Mucosa of rectum (tissue), 2 donors: ENCODE data around the gene HRAS.

ENCODE experiments used
- H3K27ac ChIP-seq, 2 donors: one replicate each; pipeline ENCODE4 v1.7.0; 2013; ENCODE audit warnings: inconsistent platforms in 2 of 2, low read depth in 2 of 2, low read length in 2 of 2
- H3K27me3 ChIP-seq, 2 donors: one replicate each; pipeline ENCODE4 v1.7.0; 2013; ENCODE audit warnings: low read length in 2 of 2; ENCODE audit not compliant: control insufficient read depth in 2 of 2, insufficient read depth in 2 of 2
- H3K36me3 ChIP-seq, 2 donors: one replicate each; pipeline ENCODE4 v1.7.0; 2013; ENCODE audit warnings: low read length in 2 of 2; ENCODE audit not compliant: control insufficient read depth in 2 of 2, insufficient read depth in 2 of 2
- H3K4me1 ChIP-seq, 2 donors: one replicate each; pipeline ENCODE4 v1.7.0; 2013; ENCODE audit warnings: low read length in 2 of 2, mild to moderate bottlenecking in 1 of 2; ENCODE audit not compliant: control insufficient read depth in 2 of 2, insufficient read depth in 2 of 2
- H3K4me3 ChIP-seq, 2 donors: one replicate each; pipeline ENCODE4 v1.7.0; 2013; ENCODE audit warnings: low read length in 2 of 2
- H3K9ac ChIP-seq, 2 donors: one replicate each; pipeline ENCODE4 v1.7.0; 2013; ENCODE audit warnings: low read length in 2 of 2, low read depth in 1 of 2, mild to moderate bottlenecking in 1 of 2
- H3K9me3 ChIP-seq, 2 donors: one replicate each; pipeline ENCODE4 v1.7.0; 2013; ENCODE audit warnings: low read length in 2 of 2; ENCODE audit not compliant: control insufficient read depth in 2 of 2
- donor health status: healthy.
- donor health status: Normal muscosa, but diverticular disease.

HRAS gene

DNA sequence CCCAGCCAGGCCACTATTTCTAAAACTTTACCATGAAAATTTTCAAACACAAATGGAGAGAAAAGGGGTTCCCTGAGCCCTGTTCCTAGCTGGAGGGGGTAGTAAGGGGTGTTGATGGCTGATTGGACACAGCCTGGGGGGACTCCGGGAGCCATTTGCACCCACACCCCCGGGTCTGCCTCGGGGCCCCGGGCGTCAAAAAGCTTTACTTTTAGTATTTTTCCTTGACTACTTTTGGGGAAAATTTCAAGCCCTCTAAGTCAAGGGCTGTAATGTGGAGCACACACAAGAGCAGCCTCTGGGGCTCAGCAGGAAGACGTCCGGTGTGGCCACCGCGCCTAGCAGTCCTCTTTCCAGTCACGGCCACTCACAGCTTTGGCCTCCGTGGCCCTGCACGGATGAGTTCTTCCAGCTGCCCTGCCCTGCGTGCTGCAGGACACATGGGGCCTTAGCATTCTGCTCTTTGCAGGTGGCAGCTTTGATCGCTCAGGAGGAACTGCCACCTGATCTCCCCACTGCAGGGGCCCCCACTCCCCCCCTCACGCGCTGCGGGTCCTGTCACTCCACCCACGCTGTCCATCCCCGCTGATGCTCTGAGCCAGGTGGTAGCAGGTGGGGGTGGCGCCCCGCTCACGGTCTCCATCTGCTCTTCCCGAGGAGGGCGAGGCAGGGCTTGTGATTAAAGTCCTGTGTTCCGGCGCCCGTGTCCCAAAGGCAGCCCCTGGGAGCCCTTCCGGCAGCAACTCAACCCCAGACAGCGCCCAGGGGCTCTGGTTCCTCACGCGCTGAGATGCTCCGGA lies 42.7 kb downstream of the HRAS start:
- Histone ChIP-seq H3K9ac (no peak overlapping the region), H3K9me3 (no peaks in the 10 kb centered on the region), H3K27ac (no peak overlapping the region), H3K27me3 (no peaks in the 10 kb centered on the region), H3K4me1 (peaks cover 3 to 5% of the 10 kb centered on the region in 2 donors), H3K4me3 (no peak overlapping the region), H3K36me3 (peaks cover 25 to 28% of the 10 kb centered on the region in 2 donors)

DNA sequence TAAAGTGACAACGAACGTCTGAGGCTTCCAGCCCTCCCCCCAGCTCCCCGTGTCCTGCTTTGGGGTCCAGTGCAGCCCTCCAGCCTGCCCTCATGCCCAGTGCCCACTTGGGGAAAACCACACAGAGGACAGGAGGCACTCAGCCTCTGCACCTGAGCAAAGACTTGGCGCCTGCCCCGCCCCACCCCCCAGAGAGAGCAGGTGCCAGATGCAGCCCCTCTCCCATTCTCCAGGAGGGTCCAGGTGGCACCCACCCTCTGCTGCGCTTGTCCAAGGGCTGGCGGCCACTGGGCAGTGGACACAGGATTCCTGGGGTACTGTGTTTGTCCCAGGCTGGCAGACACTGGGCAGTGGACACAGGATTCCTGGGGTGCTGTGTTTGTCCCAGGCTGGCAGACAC lies 44.0 kb downstream of the HRAS start:
- Histone ChIP-seq H3K9me3 (no peaks in the 10 kb centered on the region), H3K4me3 (no peak overlapping the region), H3K27ac (no peak overlapping the region), H3K36me3 (peaks cover 16 to 19% of the 10 kb centered on the region in 2 donors), H3K4me1 (peaks cover 4 to 5% of the 10 kb centered on the region in 2 donors), H3K9ac (no peak overlapping the region), H3K27me3 (no peaks in the 10 kb centered on the region)

DNA sequence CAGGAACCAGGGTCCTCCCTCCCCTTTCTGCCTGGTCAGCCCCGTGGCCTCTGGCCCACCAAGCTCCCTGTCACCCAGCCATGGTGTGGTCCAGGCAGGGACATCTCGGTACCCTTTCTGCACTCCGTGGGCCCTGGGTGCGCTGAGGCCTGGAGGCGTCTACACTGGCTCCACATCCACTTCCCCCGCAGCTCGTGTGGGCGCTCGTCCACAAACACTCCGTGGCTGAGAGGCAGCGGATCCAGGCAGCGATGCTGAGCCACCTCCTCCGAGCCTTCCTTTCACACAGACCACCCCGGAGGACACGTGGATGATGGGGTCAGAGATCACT lies 44.5 kb downstream of the HRAS start:
- Histone ChIP-seq H3K4me1 (peaks cover 4 to 5% of the 10 kb centered on the region in 2 donors), H3K36me3 (peaks cover 13 to 19% of the 10 kb centered on the region in 2 donors), H3K27ac (no peak overlapping the region), H3K27me3 (no peaks in the 10 kb centered on the region), H3K9me3 (no peaks in the 10 kb centered on the region), H3K4me3 (no peak overlapping the region), H3K9ac (no peak overlapping the region)

DNA sequence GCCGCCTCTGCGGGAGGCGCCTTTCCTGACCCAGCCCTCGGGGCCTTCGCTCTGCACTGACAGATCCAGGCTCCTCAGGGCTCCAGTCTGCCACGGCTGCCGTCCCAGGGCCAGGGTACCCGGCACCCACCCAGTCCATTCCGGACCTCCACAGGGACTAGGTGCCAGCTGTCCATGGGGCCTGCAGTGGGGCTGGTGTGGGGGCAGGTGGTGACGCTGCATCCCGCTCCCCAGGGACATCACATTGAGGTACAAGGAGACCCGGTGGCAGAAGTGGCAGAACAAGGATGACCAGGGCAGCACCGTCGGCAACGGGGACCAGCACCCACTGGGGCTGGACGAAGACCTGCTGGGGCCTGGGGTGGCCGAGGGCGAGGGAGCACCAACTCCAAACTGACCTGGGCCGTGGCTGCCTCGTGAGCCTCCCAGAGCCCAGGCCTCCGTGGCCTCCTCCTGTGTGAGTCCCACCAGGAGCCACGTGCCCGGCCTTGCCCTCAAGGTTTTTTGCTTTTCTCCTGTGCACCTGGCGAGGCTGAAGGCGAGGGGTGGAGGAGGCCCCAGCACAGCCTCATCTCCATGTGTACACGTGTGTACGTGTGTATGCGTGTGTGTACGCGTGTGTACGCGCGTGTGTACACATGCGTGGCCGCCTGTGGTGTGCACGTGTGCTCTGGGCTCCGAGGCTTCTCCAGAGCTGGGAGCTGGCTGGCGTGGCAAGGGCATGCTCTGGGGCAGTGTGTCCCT lies 45.0 kb downstream of the HRAS start:
- H3K4me1 ChIP-seq, result peaks cover 4 to 5% of the 10 kb centered on the region in 2 donors
- H3K9me3 ChIP-seq, result no peaks in the 10 kb centered on the region
- H3K27me3 ChIP-seq, result no peaks in the 10 kb centered on the region
- no peak overlapping the region for H3K9ac ChIP-seq
- peaks cover 8 to 19% of the 10 kb centered on the region in 2 donors for H3K36me3 ChIP-seq
- no peak overlapping the region for H3K4me3 ChIP-seq
- no peak overlapping the region for H3K27ac ChIP-seq

DNA sequence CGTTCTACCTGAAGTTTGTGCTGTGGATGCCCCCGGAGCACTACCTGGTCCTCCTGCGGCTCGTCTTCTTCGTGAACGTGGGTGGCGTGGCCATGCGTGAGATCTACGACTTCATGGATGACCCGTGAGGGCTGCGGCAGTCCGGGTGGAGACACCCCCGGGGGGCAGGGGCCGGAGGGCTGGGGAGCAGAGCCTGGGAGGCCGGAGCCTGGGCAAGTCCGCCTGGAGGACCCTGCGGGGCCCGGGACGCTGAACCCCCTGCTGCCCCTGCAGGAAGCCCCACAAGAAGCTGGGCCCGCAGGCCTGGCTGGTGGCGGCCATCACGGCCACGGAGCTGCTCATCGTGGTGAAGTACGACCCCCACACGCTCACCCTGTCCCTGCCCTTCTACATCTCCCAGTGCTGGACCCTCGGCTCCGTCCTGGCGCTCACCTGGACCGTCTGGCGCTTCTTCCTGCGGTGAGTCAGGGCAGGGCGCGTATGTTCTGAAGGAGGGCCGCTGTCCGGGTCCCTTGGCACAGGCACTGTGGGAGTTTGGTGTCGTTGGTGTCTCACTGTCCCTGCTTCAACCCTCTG lies 45.7 kb downstream of the HRAS start:
- no peaks in the 10 kb centered on the region for H3K9me3 ChIP-seq
- peaks cover 6 to 13% of the 10 kb centered on the region in 2 donors for H3K36me3 ChIP-seq
- no peak overlapping the region for H3K9ac ChIP-seq
- H3K4me1 ChIP-seq, result peaks cover 4 to 5% of the 10 kb centered on the region in 2 donors
- H3K27ac ChIP-seq, result no peak overlapping the region
- no peak overlapping the region for H3K4me3 ChIP-seq
- H3K27me3 ChIP-seq, result no peaks in the 10 kb centered on the region

DNA sequence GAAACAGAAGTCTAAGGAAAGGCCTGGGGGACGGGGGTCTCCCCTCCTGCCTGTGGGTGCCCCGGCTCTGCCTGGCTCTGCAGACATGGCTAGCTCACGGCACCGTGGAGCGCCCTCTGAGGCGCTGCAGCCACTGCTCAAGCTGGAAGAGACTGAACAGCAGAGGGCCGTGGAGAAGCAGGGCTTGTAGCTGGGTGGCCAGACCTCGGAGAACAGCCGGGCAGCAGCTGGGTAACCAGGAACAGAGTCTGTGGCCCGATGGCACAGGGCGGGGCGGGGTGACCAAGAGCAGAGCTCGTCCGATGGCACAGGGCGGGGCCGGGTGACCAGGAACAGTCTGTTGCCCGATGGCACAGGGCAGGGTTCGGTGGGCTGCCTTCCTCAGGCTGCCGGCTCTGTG lies 46.4 kb downstream of the HRAS start:
- Histone ChIP-seq H3K27me3 (no peaks in the 10 kb centered on the region), H3K4me3 (no peak overlapping the region), H3K4me1 (peaks cover 4 to 5% of the 10 kb centered on the region in 2 donors), H3K36me3 (peaks cover 0 to 8% of the 10 kb centered on the region in 2 donors), H3K27ac (no peak overlapping the region), H3K9ac (no peak overlapping the region), H3K9me3 (no peaks in the 10 kb centered on the region)

DNA sequence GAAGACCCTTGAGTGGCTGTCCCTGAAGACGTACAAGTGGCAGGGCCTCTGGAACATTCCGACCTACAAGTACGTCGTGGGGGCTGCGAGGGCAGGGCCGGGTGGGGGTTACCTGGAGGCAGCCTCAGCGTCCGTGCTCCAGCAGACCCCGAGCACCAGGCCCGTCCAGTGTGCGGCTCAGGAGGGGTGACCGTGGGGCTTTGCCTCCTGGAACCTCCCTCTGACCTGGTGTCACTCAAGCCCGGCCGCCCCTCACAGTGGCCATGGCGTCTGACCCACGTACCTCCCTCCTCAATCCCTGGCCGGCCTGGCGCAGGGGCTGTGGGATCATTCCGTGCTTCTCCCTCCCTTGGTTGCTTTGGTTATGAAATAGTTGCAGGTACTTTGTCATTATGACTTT lies 46.8 kb downstream of the HRAS start:
- Histone ChIP-seq H3K9me3 (no peaks in the 10 kb centered on the region), H3K27ac (no peak overlapping the region), H3K27me3 (no peaks in the 10 kb centered on the region), H3K4me3 (no peak overlapping the region), H3K9ac (no peak overlapping the region), H3K4me1 (peaks cover 4 to 5% of the 10 kb centered on the region in 2 donors), H3K36me3 (peaks cover 0 to 6% of the 10 kb centered on the region in 2 donors)

DNA sequence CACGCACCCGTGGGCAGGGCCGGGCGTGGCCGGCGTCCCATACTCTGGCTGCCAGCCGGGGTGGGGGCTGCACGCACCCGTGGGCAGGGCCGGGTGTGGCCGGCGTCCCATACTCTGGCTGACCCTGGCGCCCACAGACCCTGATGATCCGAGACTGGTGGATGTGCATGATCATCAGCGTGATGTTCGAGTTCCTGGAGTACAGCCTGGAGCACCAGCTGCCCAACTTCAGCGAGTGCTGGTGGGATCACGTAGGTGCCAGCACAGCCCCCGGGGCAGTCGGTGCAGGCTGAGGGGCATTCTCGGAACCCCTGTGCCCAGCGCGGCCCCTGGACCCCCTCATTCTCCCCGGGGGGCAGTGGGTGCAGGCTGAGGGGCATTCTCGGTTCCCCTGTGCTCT lies 47.3 kb downstream of the HRAS start:
- H3K4me1 ChIP-seq, result peaks cover 4 to 5% of the 10 kb centered on the region in 2 donors
- no peaks in the 10 kb centered on the region for H3K9me3 ChIP-seq
- no peaks in the 10 kb centered on the region for H3K27me3 ChIP-seq
- H3K27ac ChIP-seq, result no peak overlapping the region
- H3K4me3 ChIP-seq, result no peak overlapping the region
- no peak overlapping the region for H3K9ac ChIP-seq
- peaks cover 0 to 5% of the 10 kb centered on the region in 2 donors for H3K36me3 ChIP-seq

DNA sequence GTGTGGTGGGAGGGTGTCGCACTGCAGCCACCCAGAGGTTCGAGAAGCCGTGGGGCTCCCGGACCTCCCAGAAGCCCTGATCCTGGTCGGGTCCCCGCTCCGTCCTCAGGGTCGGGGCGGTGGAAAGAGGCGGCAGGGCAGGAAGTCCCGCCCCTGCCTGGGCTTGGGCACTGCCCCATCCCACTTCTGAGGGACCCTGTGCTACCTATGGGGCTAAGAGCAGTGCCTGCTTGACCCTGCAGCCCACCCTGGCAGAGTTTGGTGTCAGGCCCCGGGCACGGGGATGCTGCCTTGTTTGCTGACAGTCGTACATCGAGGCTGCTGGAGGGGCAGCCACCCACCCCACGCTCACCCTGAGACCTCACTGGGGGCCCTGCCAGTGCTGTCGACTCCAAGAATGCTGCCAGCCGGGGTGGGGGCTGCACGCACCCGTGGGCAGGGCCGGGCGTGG lies 47.8 kb downstream of the HRAS start:
- peaks cover 0 to 5% of the 10 kb centered on the region in 2 donors for H3K36me3 ChIP-seq

DNA sequence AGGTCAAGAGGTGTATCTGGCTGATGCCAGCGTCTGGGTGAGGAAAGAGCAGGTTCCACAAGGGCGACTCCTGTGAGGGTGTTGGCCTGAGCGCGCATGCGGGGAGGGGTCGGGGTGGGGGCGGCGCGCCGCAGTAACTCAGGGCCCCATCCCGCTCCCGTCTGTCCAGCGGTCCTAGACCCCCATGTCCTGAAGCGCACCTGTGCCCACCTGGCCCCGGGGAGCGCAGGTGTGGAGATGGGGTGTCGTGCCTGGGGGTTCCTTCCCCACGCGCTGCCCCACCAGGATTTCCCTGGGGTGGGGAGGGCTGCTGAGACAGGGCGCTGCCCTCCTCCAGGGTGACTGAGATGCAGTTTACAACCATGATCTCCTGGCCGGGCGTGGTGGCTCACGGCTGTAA lies 49.2 kb downstream of the HRAS start:
- Histone ChIP-seq H3K27ac (no peak overlapping the region), H3K4me3 (no peak overlapping the region), H3K9me3 (no peaks in the 10 kb centered on the region), H3K36me3 (peaks cover 0 to 5% of the 10 kb centered on the region in 2 donors), H3K27me3 (no peaks in the 10 kb centered on the region), H3K9ac (no peak overlapping the region), H3K4me1 (peaks cover 4 to 5% of the 10 kb centered on the region in 2 donors)

More for the DNA sequence above, 47.8 kb downstream of the HRAS start:
- H3K9me3 ChIP-seq, result no peaks in the 10 kb centered on the region
- H3K27me3 ChIP-seq, result no peaks in the 10 kb centered on the region
- peaks cover 4 to 5% of the 10 kb centered on the region in 2 donors for H3K4me1 ChIP-seq
- no peak overlapping the region for H3K27ac ChIP-seq
- H3K4me3 ChIP-seq, result no peak overlapping the region
- no peak overlapping the region for H3K9ac ChIP-seq
